Erythroblast (primary cell): ENCODE results near the gene BPIFB2.

Experiments
- GATA1 ChIP-seq: IDR thresholded peaks from 2 replicates; pipeline ENCODE4 v1.6.1; 2011; ENCODE audit warnings: low read depth, mild to moderate bottlenecking, control low read depth, low read length, moderate library complexity
- POLR2A ChIP-seq: IDR thresholded peaks from 2 replicates; pipeline ENCODE4 v1.6.1; 2011; ENCODE audit warnings: mild to moderate bottlenecking, low read length

GRCh38 chr20:32966881-32967781 is 40.4 kb upstream of the BPIFB2 start:
- TF ChIP-seq POLR2A, result no peak
- no peak for TF ChIP-seq GATA1
